Measurements from ENCODE around the gene TROAP.

Gene TROAP

DNA sequence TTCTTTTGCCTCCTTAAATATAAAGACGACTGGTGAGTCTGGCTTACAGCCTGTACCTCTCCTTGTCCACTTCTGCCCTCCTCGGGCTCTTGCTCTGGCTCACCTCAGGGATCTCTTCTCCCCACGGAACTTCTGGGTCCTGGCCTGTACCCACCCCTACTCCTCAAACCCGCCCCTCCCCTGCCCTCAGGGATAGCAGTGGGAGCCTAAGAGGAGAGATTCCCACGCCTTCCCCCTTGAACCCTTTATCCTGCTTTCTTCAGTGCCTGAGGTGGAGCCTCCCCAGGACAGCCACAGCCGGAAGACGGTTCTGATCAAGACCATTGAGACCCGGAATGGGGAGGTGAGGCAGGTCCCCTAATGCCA lies 25.4 kb upstream of the TROAP start (continued):
- TF ChIP-seq, protein P1, sequence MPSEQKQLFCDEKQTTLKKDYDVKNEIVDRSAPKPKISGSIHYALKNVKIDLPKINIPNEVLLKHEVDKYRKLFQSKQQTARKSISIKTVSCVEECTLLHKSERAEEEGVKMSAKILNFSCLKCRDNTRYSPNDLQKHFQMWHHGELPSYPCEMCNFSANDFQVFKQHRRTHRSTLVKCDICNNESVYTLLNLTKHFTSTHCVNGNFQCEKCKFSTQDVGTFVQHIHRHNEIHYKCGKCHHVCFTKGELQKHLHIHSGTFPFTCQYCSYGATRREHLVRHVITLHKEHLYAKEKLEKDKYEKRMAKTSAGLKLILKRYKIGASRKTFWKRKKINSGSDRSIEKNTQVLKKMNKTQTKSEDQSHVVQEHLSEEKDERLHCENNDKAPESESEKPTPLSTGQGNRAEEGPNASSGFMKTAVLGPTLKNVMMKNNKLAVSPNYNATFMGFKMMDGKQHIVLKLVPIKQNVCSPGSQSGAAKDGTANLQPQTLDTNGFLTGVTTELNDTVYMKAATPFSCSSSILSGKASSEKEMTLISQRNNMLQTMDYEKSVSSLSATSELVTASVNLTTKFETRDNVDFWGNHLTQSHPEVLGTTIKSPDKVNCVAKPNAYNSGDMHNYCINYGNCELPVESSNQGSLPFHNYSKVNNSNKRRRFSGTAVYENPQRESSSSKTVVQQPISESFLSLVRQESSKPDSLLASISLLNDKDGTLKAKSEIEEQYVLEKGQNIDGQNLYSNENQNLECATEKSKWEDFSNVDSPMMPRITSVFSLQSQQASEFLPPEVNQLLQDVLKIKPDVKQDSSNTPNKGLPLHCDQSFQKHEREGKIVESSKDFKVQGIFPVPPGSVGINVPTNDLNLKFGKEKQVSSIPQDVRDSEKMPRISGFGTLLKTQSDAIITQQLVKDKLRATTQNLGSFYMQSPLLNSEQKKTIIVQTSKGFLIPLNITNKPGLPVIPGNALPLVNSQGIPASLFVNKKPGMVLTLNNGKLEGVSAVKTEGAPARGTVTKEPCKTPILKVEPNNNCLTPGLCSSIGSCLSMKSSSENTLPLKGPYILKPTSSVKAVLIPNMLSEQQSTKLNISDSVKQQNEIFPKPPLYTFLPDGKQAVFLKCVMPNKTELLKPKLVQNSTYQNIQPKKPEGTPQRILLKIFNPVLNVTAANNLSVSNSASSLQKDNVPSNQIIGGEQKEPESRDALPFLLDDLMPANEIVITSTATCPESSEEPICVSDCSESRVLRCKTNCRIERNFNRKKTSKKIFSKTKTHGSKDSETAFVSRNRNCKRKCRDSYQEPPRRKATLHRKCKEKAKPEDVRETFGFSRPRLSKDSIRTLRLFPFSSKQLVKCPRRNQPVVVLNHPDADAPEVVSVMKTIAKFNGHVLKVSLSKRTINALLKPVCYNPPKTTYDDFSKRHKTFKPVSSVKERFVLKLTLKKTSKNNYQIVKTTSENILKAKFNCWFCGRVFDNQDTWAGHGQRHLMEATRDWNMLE (tag by site-specific recombination; conservative IDR thresholded peaks at IDR 0.05; ENCODE audit: low read depth) = no peak
- TF ChIP-seq, protein P2, sequence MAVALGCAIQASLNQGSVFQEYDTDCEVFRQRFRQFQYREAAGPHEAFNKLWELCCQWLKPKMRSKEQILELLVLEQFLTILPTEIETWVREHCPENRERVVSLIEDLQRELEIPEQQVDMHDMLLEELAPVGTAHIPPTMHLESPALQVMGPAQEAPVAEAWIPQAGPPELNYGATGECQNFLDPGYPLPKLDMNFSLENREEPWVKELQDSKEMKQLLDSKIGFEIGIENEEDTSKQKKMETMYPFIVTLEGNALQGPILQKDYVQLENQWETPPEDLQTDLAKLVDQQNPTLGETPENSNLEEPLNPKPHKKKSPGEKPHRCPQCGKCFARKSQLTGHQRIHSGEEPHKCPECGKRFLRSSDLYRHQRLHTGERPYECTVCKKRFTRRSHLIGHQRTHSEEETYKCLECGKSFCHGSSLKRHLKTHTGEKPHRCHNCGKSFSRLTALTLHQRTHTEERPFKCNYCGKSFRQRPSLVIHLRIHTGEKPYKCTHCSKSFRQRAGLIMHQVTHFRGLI (tag by site-specific recombination; IDR thresholded peaks at IDR 0.05) = no peak
- peak; percentile 87 for TF ChIP-seq ZNF335 (tag by site-specific recombination; conservative IDR thresholded peaks at IDR 0.05)
- TF ChIP-seq ZNF623 (tag by site-specific recombination; IDR thresholded peaks at IDR 0.05) = no peak
- TF ChIP-seq SP2 (tag by site-specific recombination; IDR thresholded peaks at IDR 0.05) = 0 out of 2 replicates have a peak, but pooled peaks have one; percentile 28
- TF ChIP-seq, protein P3, sequence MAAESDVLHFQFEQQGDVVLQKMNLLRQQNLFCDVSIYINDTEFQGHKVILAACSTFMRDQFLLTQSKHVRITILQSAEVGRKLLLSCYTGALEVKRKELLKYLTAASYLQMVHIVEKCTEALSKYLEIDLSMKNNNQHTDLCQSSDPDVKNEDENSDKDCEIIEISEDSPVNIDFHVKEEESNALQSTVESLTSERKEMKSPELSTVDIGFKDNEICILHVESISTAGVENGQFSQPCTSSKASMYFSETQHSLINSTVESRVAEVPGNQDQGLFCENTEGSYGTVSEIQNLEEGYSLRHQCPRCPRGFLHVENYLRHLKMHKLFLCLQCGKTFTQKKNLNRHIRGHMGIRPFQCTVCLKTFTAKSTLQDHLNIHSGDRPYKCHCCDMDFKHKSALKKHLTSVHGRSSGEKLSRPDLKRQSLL (tag by site-specific recombination; IDR thresholded peaks at IDR 0.05) = no peak
- TF ChIP-seq ZNF121 (tag by site-specific recombination; IDR thresholded peaks at IDR 0.05) = no peak
- no peak for TF ChIP-seq ZNF561 (tag by site-specific recombination; IDR thresholded peaks at IDR 0.05; ENCODE audit: borderline replicate concordance)
- TF ChIP-seq ZNF501 (tag by site-specific recombination; IDR thresholded peaks at IDR 0.05) = no peak
- TF ChIP-seq, protein P4, sequence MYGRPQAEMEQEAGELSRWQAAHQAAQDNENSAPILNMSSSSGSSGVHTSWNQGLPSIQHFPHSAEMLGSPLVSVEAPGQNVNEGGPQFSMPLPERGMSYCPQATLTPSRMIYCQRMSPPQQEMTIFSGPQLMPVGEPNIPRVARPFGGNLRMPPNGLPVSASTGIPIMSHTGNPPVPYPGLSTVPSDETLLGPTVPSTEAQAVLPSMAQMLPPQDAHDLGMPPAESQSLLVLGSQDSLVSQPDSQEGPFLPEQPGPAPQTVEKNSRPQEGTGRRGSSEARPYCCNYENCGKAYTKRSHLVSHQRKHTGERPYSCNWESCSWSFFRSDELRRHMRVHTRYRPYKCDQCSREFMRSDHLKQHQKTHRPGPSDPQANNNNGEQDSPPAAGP (tag by site-specific recombination; IDR thresholded peaks at IDR 0.05) = no peak
- TF ChIP-seq ZNF311 (tag by site-specific recombination; IDR thresholded peaks at IDR 0.05; ENCODE audit: borderline replicate concordance) = no peak
- TF ChIP-seq ZNF248 (tag by site-specific recombination; IDR thresholded peaks at IDR 0.05) = no peak
- TF ChIP-seq, protein P5, sequence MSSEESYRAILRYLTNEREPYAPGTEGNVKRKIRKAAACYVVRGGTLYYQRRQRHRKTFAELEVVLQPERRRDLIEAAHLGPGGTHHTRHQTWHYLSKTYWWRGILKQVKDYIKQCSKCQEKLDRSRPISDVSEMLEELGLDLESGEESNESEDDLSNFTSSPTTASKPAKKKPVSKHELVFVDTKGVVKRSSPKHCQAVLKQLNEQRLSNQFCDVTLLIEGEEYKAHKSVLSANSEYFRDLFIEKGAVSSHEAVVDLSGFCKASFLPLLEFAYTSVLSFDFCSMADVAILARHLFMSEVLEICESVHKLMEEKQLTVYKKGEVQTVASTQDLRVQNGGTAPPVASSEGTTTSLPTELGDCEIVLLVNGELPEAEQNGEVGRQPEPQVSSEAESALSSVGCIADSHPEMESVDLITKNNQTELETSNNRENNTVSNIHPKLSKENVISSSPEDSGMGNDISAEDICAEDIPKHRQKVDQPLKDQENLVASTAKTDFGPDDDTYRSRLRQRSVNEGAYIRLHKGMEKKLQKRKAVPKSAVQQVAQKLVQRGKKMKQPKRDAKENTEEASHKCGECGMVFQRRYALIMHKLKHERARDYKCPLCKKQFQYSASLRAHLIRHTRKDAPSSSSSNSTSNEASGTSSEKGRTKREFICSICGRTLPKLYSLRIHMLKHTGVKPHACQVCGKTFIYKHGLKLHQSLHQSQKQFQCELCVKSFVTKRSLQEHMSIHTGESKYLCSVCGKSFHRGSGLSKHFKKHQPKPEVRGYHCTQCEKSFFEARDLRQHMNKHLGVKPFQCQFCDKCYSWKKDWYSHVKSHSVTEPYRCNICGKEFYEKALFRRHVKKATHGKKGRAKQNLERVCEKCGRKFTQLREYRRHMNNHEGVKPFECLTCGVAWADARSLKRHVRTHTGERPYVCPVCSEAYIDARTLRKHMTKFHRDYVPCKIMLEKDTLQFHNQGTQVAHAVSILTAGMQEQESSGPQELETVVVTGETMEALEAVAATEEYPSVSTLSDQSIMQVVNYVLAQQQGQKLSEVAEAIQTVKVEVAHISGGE (tag by site-specific recombination; conservative IDR thresholded peaks at IDR 0.05; ENCODE audit: low read depth) = no peak
- no peak for TF ChIP-seq ZNF660 (tag by site-specific recombination; IDR thresholded peaks at IDR 0.05)
- TF ChIP-seq ZSCAN16 (tag by site-specific recombination; IDR thresholded peaks at IDR 0.05) = no peak

Measured in HEK293 (cell line).